Lung (tissue), 12 donors: ENCODE results near the gene ELOVL1. TPM values are rescaled to one million over a fixed set of nuclear protein-coding genes. Genes with fewer than 3 reads are reported as not detected.

ENCODE experiments used
- ATAC-seq: fragments of 200-7000 bp; cut with Tn5 transposase; one replicate; pipeline ENCODE4 v1.9.1; 2020; ENCODE audit warnings: moderate number of reproducible peaks; ENCODE audit not compliant: insufficient read depth, low FRiP score
- DNase-seq, 3 donors: peaks; one replicate each; pipeline ENCODE4 v3.0.0-alpha.2; 2013 to 2017
- H3K27ac ChIP-seq, 2 donors: one replicate each; pipeline ENCODE4 v1.5.1; 2013; ENCODE audit warnings: mild to moderate bottlenecking in 2 of 2, moderate library complexity in 2 of 2, control low read depth in 1 of 2, inconsistent platforms in 1 of 2, low read depth in 1 of 2, low read length in 1 of 2
- H3K27me3 ChIP-seq, 3 donors: one replicate each; pipeline ENCODE4 v1.5.1; 2013; ENCODE audit warnings: low read length in 2 of 3; ENCODE audit not compliant: control insufficient read depth in 3 of 3, insufficient read depth in 3 of 3
- H3K36me3 ChIP-seq, 4 donors: one replicate each; pipeline ENCODE4 v1.5.1; 2013; ENCODE audit warnings: low read length in 4 of 4, mild to moderate bottlenecking in 1 of 4, moderate library complexity in 1 of 4; ENCODE audit not compliant: control insufficient read depth in 4 of 4, insufficient read depth in 4 of 4
- H3K4me1 ChIP-seq, 5 donors: one replicate each; pipeline ENCODE4 v1.5.1; 2013; ENCODE audit warnings: low read length in 5 of 5, mild to moderate bottlenecking in 2 of 5, moderate library complexity in 1 of 5; ENCODE audit not compliant: control insufficient read depth in 5 of 5, insufficient read depth in 5 of 5
- H3K4me3 ChIP-seq: one replicate; pipeline ENCODE4 v1.5.1; 2013; ENCODE audit warnings: mild to moderate bottlenecking, control low read depth, moderate library complexity
- H3K9ac ChIP-seq, 2 donors: one replicate each; pipeline ENCODE4 v1.5.1; 2013; ENCODE audit warnings: low read length in 2 of 2, control low read depth in 1 of 2; ENCODE audit not compliant: insufficient read depth in 1 of 2
- H3K9me3 ChIP-seq, 4 donors: one replicate each; pipeline ENCODE4 v1.5.1; 2013; ENCODE audit warnings: low read length in 3 of 4, mild to moderate bottlenecking in 1 of 4, moderate library complexity in 1 of 4; ENCODE audit not compliant: control insufficient read depth in 4 of 4, insufficient read depth in 3 of 4
- WGBS, 2 donors: extraction: QIAGEN DNeasy Blood & Tissue Kit; methylation state at CpG; one replicate each; pipeline ENCODE4 v1.1.7; 2013; 5-methylcytosine and 5-hydroxymethylcytosine counted together
- polyA plus RNA-seq, 2 donors: library from polyadenylated mRNA; stranded (reverse); fragments of 200-250 nt; gene quantifications; one replicate each; pipeline ENCODE4 v1.2.1, GENCODE V29; 2013
- total RNA-seq, 2 donors: library from RNA; depleted of rRNA in 1 of 2; stranded (reverse); fragments of >200 nt in 1 of 2; gene quantifications; one replicate each; pipeline ENCODE4 v1.2.1, GENCODE V29; 2014 to 2021
- TF ChIP-seq, protein P1 (sequence below): IDR thresholded peaks from 2 replicates; pipeline ENCODE4 v1.5.1; 2012; ENCODE audit warnings: mild to moderate bottlenecking; ENCODE audit errors: control extremely low read depth, extremely low read depth
- donor health status: control.
- donor health status: control.
- donor health status: Bipolar disorder and iron deficiency.
- donor health status: healthy.
- donor health status: DM: yes; HTN: yes; CAD: no.

Gene ELOVL1
- total and polyA plus RNA-seq, 4 donors: 41.2 to 174 (median 103) TPM

DNA sequence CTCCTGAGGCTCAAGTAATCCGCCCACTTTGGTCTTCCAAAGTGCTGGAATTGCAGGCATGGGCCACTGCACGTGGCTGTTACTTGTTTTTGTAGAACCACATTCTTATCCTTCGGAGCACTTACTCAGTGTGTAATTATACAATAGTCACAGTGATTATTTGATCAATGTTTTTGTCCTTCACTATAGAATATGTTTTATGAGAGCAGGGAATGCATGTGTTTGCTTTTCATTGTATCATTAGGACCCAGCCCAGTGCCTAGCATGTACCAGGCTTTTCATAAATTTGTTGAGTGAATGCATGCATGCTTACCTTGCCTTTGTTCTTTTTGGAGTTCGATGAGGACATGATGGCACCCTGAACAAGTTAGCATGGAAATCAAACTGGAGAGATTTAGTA lies 27.7 kb upstream of the ELOVL1 start:
- no peak for ATAC-seq
- 86 to 92% methylated on average over 4 of the region's 4 CpGs for WGBS, 2 donors
- no peak overlapping the region for H3K9ac ChIP-seq
- H3K4me3 ChIP-seq: no peak overlapping the region
- H3K4me1 ChIP-seq: peaks cover 3 to 12% (median 4%) of the 10 kb centered on the region in 5 donors
- H3K36me3 ChIP-seq: peaks cover 0 to 4% (median under 1%) of the 10 kb centered on the region in 4 donors
- no peak overlapping the region for H3K27ac ChIP-seq
- TF ChIP-seq, protein P1, sequence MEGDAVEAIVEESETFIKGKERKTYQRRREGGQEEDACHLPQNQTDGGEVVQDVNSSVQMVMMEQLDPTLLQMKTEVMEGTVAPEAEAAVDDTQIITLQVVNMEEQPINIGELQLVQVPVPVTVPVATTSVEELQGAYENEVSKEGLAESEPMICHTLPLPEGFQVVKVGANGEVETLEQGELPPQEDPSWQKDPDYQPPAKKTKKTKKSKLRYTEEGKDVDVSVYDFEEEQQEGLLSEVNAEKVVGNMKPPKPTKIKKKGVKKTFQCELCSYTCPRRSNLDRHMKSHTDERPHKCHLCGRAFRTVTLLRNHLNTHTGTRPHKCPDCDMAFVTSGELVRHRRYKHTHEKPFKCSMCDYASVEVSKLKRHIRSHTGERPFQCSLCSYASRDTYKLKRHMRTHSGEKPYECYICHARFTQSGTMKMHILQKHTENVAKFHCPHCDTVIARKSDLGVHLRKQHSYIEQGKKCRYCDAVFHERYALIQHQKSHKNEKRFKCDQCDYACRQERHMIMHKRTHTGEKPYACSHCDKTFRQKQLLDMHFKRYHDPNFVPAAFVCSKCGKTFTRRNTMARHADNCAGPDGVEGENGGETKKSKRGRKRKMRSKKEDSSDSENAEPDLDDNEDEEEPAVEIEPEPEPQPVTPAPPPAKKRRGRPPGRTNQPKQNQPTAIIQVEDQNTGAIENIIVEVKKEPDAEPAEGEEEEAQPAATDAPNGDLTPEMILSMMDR: no peak
- no peak for DNase-seq
- no peaks in the 10 kb centered on the region for H3K9me3 ChIP-seq
- no peaks in the 10 kb centered on the region for H3K27me3 ChIP-seq

DNA sequence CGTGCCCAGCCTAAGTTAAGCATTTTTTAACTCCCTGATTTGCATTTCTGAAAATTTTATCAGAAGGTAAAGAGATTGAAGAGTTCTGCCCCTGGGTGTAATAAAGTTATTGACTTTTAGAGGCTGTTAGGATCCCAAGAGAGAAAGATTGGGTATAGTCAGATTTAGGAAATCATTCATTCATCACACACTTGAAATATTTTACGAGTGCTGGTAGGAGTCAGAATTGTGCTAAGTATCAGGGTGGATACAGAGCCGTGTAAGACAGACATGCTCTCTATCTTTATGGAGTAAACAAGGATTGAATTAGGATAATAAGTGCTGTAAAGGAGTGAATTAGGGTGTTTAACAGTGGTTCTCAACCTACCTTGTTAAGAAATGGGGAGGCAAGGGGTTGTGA lies 24.9 kb upstream of the ELOVL1 start:
- Histone ChIP-seq H3K27ac (no peak overlapping the region), H3K27me3 (no peaks in the 10 kb centered on the region), H3K4me3 (no peak overlapping the region), H3K9me3 (peaks cover 0 to 2% (median 0%) of the 10 kb centered on the region in 4 donors), H3K9ac (no peak overlapping the region), H3K4me1 (peaks cover 6 to 28% (median 14%) of the 10 kb centered on the region in 5 donors), H3K36me3 (peaks cover under 1 to 4% (median 2%) of the 10 kb centered on the region in 4 donors)
- TF ChIP-seq, protein P1: no peak
- WGBS, 2 donors: 75 to 80% methylated on average over 3 of the region's 3 CpGs
- no peak for ATAC-seq
- DNase-seq: no peak

DNA sequence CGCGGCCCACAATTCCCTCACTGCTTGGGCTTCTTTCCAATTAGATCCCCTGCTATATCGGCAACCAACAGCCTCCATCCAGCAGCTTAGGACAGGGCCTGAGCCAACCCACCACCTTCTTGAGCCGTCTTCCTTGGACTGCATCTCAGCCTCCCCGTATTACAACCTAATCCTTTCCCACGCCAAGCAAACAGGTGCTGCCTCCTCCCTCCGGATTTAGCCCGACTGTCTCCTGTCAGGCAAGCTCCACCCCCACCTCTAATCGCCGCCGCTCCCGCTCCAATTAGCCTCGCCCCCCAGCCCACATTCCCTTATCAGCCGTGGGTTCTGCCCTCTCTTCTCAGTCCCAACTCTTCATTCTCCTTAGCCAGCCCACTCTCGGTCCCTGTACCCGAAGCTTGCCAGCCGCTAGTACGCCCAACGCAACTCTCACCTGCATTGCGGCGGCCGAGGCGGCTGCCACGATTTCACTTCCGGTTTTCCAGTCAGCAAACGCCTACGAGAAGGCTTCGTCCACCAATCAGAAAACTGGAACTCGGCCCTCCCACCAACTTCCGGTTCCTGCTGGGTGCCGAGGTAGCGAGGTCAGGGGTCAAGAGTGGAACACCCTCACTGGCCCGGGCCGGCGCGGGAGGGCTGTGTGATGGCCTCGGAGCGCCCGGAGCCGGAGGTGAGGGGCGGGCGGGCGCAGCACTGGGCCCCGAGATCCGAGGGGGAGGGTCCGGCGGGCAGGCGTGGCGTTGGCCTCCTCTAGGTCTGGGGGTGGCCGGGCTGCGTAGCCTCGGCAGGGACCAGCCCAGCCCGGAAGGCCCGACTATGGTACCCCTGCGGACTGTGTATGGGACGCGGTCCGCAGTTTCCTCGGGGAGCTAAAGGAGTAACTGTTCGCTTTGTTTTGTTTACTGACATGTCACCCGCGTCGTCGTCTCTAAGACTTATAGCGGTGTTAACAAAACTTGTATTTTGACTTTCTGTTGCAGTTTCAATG lies 21.8 kb upstream of the ELOVL1 start, which contains the start of the genes MED8 and SZT2:
TSS of gene MED8 (minus strand) at position 475 of the 988 bp plus-strand sequence. CDS start at position 439, 36 bp downstream.
TSS of gene SZT2 (plus strand) at position 574 of the 988 bp plus-strand sequence. CDS start at position 644, 70 bp downstream.
- DNase-seq (peak; percentile 93 to 97 (median 96)), ATAC-seq (peak; percentile 97)
- H3K4me3 ChIP-seq: peak within 1 kb of the TSS; percentile 98
- WGBS, 2 donors: 0 to 1% methylated on average over 54 to 65 of the region's 65 CpGs
- peaks cover 0 to 2% (median 0%) of the 10 kb centered on the region in 4 donors for H3K9me3 ChIP-seq
- H3K4me1 ChIP-seq: peaks cover 4 to 20% (median 14%) of the 10 kb centered on the region in 5 donors
- peaks cover 25 to 30% (median 27%) of the 10 kb centered on the region in 4 donors for H3K36me3 ChIP-seq
- H3K27me3 ChIP-seq: no peaks in the 10 kb centered on the region
- TF ChIP-seq, protein P1: no peak
- peak within 1 kb of the TSS; percentile 87 to 93 for H3K9ac ChIP-seq
- peak within 1 kb of the TSS; percentile 86 to 95 for H3K27ac ChIP-seq
